GM21390 (cell line): ENCODE results near the gene VWF.
"Not testable (repeated sequence)": the region's sequence is repeated elsewhere in the genome, so short reads cannot be mapped to it uniquely, and the experiment has no call there.

Experiments
- ATAC-seq: cut with Tn5 transposase; IDR thresholded peaks from one replicate; pipeline ENCODE4 v1.9.1; 2021; ENCODE audit not compliant: unreplicated experiment

Gene VWF

GRCh38 chr12:6146509-6146908 is 22.0 kb upstream of the VWF start:
- no peak for ATAC-seq

DNA sequence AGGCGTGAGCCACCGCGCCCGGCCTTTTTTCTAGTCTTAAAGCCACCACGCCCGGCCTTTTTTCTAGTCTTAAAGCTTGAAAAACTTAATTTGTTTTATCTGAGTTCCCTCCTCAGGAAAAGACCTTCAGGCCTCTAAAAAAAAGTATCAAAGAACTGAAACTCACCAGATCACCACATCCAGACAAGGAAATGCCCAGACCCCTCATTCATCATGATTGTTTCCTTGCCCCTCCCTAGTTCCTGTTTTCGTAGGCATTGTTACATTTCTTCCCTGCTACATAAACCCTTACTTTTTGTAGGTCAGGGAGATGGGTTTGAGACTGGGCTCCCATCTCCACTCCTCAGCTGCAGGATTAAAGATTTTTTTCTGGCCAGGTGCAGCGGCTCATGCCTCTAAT is 21.1 kb upstream of the VWF start:
- no peak for ATAC-seq

- no peak for ATAC-seq
Observed at GRCh38 chr12:6143303-6143675, 18.8 kb upstream of the VWF start.

DNA sequence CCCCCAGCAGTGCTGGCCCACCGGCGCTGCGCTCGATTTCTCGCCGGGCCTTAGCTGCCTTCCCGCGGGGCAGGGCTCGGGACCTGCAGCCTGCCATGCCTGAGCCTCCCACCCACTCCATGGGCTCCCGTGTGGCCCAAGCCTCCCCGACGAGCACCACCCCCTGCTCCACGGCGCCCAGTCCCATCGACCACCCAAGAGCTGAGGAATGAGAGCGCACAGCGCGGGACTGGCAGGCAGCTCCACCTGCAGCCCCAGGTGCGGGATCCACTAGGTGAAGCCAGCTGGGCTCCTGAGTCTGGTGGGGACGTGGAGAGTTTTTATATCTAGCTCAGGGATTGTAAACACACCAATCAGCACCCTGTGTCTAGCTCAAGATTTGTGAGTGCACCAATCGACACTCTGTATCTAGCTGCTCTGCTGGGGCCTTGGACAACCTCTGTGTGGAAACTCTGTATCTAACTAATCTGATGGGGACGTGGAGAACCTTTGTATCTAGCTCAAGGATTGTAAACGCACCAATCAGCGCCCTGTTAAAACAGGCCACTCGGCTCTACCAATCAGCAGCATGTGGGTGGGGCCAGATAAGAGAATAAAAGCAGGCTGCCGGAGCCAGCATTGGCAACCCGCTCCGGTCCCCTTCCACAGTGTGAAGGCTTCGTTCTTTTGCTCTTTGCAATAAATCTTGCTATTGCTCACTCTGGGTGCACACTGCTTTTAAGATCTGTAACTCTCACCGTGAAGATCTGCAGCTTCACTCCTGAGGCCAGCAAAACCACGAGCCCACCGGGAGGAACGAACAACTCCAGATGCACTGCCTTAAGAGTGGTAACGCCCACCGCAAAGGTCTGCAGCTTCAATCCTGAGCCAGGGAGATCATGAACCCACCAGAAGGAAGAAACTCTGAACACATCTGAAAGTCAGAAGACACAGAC is 18.2 kb upstream of the VWF start:
- not testable (repeated sequence) for ATAC-seq

GRCh38 chr12:6141731-6142367 is 17.4 kb upstream of the VWF start:
- not testable (repeated sequence) for ATAC-seq

DNA sequence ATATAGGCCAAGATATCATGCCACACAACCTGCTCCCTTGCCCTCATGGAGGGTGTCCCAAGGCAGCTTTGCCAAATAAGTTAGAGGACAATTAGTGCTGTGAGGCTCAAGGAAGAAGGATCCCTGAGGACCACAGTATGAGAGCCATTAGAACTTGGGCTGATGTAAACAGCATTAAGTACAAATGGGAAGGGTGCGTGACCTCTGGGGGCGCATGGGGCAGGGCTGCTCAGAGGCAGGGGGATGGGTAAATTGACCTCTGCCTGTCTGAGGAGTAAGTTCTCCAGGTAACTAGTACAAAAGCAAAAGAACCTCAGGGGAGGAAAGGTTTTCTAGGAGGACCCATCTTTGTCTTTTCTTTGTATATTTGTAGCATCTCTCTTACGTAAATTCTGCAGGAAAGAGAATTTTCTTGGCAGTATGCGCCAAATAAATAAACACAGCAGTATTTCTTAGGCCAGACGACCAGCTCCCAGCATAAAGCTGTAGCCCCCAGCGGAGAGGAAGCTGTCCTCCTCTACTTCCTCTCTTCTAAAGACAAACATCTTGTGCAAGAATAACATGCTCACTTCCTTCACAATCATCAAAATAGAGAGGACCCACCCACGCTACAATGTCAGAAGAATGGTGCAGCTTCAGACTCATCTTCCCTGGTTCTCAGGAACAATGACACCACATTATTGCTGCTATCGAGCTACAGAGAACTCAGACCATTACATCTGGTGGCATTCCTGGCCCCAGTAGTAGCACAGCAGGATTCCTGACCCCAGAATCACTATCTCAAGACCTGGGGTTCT is 16.4 kb upstream of the VWF start:
- no peak for ATAC-seq

- ATAC-seq, result no peak
Observed at GRCh38 chr12:6135071-6135470, 10.6 kb upstream of the VWF start.

- no peak for ATAC-seq
Observed at GRCh38 chr12:6133642-6134041, 9.2 kb upstream of the VWF start.

DNA sequence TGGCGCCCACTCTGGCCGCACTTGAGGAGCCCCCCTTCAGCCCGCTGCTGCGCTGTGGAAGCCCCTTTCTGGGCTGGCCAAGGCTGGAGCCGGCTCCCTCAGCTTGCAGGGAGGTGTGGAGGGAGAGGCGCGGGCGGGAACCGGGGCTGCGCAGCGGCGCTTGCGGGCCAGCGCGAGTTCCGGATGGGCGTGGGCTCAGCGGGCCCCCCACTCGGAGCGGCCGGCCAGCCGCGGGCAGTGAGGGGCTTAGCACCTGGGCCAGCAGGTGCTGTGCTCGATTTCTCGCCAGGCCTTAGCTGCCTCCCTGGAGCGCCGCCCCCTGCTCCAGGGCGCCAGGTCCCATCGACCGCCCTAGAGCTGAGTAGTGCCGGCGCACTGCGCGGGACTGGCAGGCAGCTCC is 8.0 kb upstream of the VWF start:
- ATAC-seq, result no peak

DNA sequence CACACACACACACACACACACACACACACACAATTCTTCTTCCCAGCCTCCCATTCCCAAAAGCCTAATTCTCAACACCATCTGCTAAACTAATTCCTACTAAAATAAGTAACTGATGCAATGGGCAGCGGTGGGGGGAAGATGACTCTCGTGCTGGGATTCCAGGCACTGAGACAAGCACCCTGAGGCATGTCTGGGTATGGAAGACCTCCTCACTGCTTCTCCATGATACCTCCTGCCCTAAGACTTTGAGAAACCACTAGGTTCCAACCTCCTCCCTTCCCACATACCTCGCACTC is 789 bp upstream of the VWF start:
- ATAC-seq, result no peak

DNA sequence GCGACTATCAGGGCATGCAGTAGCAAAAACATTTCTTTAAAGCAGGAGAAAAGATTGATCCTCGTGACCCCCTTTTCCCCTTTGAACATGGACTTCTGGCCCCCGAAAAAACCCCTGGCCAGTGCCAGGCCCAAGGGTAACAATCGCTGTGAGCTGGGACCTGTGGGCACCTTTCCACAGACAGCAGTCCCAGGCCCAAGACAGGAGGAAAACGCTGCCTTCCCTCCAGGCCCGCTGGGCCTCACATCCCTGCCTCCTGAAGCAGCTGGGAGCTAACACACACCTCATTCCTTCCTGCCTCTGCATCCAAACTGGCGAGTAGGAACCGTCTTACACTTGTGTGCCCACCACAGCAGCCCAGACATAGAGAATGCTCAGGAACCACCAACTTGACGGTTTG is 1.2 kb downstream of the VWF start:
- ATAC-seq, result no peak

DNA sequence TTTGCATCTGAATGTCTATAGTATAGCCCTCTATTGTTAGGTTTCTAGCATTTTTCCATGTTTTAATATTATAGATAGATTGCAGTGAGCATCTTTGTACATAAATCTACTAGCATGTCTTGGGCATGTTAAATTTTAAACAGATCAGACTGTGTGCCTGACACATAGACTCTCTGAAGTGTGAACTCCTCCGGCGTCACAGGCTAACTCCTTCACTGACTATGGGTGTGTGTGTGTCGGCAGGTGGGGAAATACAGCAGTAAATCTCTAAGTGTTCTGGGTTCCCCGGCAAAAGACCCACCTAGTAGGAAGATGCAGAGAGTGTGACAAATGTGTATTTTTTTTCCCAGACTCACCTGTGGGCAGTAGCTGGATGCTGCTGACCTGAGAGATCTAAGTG is 2.3 kb downstream of the VWF start:
- ATAC-seq, result no peak

DNA sequence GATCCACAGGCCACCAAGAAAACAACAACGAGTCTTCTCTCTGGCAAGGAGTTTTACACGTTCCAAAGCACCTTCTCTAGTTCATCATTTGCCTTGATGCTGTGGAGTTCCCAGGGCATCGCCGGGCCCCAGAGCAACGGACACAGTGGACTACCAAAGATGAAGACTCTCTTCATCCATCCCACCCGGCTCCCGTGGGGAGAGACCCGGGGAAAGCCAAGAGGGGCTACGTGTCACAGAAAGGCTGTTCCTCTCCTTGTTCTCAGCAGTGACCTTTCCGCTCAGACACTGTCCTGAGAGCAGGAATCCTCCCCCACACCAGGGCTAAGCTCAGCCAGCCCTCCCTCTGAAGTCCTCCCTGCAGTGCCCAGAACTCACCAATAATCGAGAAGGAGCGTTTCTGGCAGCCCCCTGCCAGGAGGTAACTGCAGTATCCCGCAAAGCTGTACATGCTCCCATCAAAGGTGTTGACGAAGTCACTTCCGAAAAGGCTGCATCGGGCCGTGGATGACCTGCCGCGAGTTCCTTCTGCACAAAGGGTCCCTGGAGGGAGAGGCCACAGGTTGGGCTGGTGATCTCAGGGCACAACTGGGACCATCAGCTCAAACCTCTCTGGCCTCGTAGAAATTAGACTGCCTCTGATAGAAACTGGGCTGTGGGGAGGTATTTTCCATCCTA is 3.5 kb downstream of the VWF start:
- no peak for ATAC-seq

GRCh38 chr12:6118891-6119568 is 5.4 kb downstream of the VWF start:
- no peak for ATAC-seq

- ATAC-seq, result no peak
Observed at GRCh38 chr12:6116471-6117021, 7.9 kb downstream of the VWF start.

- ATAC-seq, result no peak
Observed at GRCh38 chr12:6115389-6115788, 9.1 kb downstream of the VWF start.

- no peak for ATAC-seq
Observed at GRCh38 chr12:6114476-6114870, 10.0 kb downstream of the VWF start.

DNA sequence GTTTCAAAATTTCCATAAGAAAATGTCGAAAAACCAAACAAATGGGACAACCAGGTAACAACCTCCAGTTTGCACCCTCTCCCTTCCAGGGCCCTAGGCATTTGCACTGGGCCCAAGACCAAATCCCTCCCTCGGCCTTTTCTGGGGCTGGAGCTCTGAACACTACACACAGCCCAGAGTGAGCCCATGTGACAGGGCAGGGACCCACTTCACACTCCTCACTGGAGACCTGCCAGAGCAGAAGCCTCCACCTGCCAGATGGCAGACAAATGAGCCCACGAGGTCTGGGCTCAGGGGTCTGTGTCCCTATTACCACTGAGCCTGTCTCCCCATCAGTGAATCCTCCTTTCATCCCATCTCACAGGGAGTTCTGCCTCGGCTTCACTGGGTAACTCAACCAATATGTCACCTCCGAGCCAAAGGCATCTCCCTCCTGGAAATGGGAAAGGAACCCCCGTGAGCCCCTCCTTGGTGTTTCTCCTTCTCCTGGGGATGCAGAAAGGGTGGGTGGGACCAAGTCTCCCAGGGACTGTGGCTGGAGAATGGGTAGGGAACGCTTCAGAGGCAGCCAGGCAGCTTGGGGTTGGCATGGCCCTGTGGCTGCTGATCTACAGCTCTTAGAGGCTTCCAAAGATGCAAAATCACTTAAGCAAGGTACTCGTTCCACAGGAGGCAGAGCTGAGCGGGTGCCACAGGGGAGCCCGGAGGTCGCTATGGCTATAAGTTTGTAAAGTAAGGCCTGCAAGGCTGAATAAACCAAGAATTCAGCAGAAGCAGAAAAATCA is 10.6 kb downstream of the VWF start:
- no peak for ATAC-seq

- ATAC-seq, result no peak
Observed at GRCh38 chr12:6112004-6112403, 12.5 kb downstream of the VWF start.

DNA sequence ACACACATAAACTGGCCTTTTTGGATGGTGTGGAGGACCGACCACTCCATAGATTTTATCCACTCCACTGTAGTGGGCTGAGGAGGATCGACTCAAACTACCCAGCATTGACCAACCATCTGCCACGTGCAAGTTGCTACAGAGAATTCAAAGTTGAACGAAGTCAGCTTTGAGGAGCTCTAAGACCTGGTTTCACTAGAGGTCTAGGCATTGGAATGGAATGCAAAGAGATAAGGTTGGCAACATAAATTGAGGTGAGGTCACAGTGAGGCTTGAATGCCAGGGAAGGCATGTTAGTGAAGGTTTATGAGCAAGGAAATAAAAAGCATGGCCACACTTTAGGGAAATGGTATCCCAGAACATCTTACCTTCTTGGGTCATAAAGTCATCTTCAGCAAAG is 14.5 kb downstream of the VWF start:
- no peak for ATAC-seq
